Suprapubic skin (tissue), 4 donors: ENCODE data around the gene TBX22.

ENCODE experiments used
- EP300 ChIP-seq: sonication (generic); formaldehyde crosslinking; IDR thresholded peaks from one replicate; pipeline ENCODE4 v1.6.1; 2017; ENCODE audit warnings: antibody characterized with exemption
- POLR2A ChIP-seq, 2 donors: fragments of 450-650 bp; IDR thresholded peaks; one replicate each; pipeline ENCODE4 v1.6.1; 2017; ENCODE audit warnings: antibody characterized with exemption in 2 of 2, mild to moderate bottlenecking in 2 of 2, moderate library complexity in 2 of 2
- POLR2AphosphoS5 ChIP-seq, 3 donors: sonication (generic); formaldehyde crosslinking; IDR thresholded peaks; one replicate each; pipeline ENCODE4 v1.6.1; 2017; ENCODE audit warnings: antibody characterized with exemption in 3 of 3
- TF ChIP-seq, protein P1 (sequence below), 2 donors: fragments of 200-600 bp in 1 of 2; fragments of 450-650 bp in 1 of 2; sonication (generic) in 1 of 2; IDR thresholded peaks; one replicate each; pipeline ENCODE4 v1.5.1; 2016 to 2019; ENCODE audit warnings: antibody characterized with exemption in 2 of 2, mild to moderate bottlenecking in 1 of 2, moderate library complexity in 1 of 2

DNA sequence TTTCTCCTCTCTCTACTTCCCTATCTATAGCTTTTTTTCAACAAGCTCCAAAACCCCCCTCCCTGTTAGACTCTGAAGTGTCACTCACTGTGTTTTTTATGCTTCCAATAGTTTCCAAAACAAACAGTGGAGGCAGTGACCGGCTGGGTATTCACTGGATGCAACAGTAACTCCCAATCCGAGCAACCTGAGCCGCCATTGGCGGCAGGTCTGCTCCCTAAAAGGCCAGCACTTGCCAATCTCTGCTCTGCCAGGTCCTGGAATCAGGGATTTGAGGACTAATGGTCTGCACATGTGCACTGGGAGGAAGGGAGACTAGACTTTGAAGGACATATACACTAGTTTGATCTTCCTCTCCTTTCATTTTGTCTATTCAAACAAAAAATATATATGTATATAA is 7.1 kb downstream of the TBX22 start:
- TF ChIP-seq POLR2AphosphoS5 (IDR thresholded peaks at IDR 0.05), result no peak
- TF ChIP-seq, protein P1, sequence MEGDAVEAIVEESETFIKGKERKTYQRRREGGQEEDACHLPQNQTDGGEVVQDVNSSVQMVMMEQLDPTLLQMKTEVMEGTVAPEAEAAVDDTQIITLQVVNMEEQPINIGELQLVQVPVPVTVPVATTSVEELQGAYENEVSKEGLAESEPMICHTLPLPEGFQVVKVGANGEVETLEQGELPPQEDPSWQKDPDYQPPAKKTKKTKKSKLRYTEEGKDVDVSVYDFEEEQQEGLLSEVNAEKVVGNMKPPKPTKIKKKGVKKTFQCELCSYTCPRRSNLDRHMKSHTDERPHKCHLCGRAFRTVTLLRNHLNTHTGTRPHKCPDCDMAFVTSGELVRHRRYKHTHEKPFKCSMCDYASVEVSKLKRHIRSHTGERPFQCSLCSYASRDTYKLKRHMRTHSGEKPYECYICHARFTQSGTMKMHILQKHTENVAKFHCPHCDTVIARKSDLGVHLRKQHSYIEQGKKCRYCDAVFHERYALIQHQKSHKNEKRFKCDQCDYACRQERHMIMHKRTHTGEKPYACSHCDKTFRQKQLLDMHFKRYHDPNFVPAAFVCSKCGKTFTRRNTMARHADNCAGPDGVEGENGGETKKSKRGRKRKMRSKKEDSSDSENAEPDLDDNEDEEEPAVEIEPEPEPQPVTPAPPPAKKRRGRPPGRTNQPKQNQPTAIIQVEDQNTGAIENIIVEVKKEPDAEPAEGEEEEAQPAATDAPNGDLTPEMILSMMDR (IDR thresholded peaks at IDR 0.05), result no peak
- TF ChIP-seq POLR2A (IDR thresholded peaks at IDR 0.05), result no peak
- TF ChIP-seq EP300, result no peak
